ENCODE measurements around the gene CTNNA1.

CTNNA1 gene

GRCh38 chr5:138820695-138821094 lies 67.5 kb downstream of the CTNNA1 start:
- no peak for DNase-seq
- H3K36me3 ChIP-seq: peaks cover 6% of the 10 kb centered on the region

GRCh38 chr5:138824516-138824915 lies 71.3 kb downstream of the CTNNA1 start:
- no peak overlapping the region for H3K4me3 ChIP-seq (ENCODE audit: low read depth, low read length)
- peaks cover 14% of the 10 kb centered on the region for H3K36me3 ChIP-seq
- DNase-seq: peak; percentile 51
- H3K27me3 ChIP-seq: no peaks in the 10 kb centered on the region
- no peak for TF ChIP-seq CTCF (IDR thresholded peaks at IDR 0.05; ENCODE audit: low read depth, low read length)
- H3K9me3 ChIP-seq: no peaks in the 10 kb centered on the region
- H3K4me1 ChIP-seq: peaks cover 13% of the 10 kb centered on the region

More at GRCh38 chr5:138820695-138821094, 67.5 kb downstream of the CTNNA1 start:
- no peak for TF ChIP-seq CTCF (IDR thresholded peaks at IDR 0.05; ENCODE audit: low read depth, low read length)
- Histone ChIP-seq H3K27me3 (no peaks in the 10 kb centered on the region), H3K4me1 (peaks cover 13% of the 10 kb centered on the region), H3K9me3 (no peaks in the 10 kb centered on the region), H3K4me3 (ENCODE audit: low read depth, low read length) (no peak overlapping the region)

GRCh38 chr5:138824924-138825863 lies 72.0 kb downstream of the CTNNA1 start:
- Histone ChIP-seq H3K4me1 (peaks cover 13% of the 10 kb centered on the region), H3K4me3 (ENCODE audit: low read depth, low read length) (no peak overlapping the region), H3K36me3 (peaks cover 14% of the 10 kb centered on the region), H3K9me3 (no peaks in the 10 kb centered on the region), H3K27me3 (no peaks in the 10 kb centered on the region)
- peak; percentile 73 for TF ChIP-seq CTCF (IDR thresholded peaks at IDR 0.05; ENCODE audit: low read depth, low read length)
- DNase-seq: no peak

GRCh38 chr5:138828556-138828955 lies 75.3 kb downstream of the CTNNA1 start:
- no peak overlapping the region for H3K4me3 ChIP-seq (ENCODE audit: low read depth, low read length)
- no peaks in the 10 kb centered on the region for H3K9me3 ChIP-seq
- peaks cover 14% of the 10 kb centered on the region for H3K36me3 ChIP-seq
- H3K4me1 ChIP-seq: peaks cover 13% of the 10 kb centered on the region
- no peaks in the 10 kb centered on the region for H3K27me3 ChIP-seq
- TF ChIP-seq CTCF (IDR thresholded peaks at IDR 0.05; ENCODE audit: low read depth, low read length): no peak
- DNase-seq: no peak

GRCh38 chr5:138829341-138829740 lies 76.1 kb downstream of the CTNNA1 start:
- no peak for DNase-seq
- Histone ChIP-seq H3K4me1 (peaks cover 9% of the 10 kb centered on the region), H3K36me3 (peaks cover 14% of the 10 kb centered on the region), H3K4me3 (ENCODE audit: low read depth, low read length) (no peak overlapping the region), H3K27me3 (no peaks in the 10 kb centered on the region), H3K9me3 (no peaks in the 10 kb centered on the region)
- TF ChIP-seq CTCF (IDR thresholded peaks at IDR 0.05; ENCODE audit: low read depth, low read length): no peak

- Histone ChIP-seq H3K27me3 (no peaks in the 10 kb centered on the region), H3K4me1 (no peaks in the 10 kb centered on the region), H3K36me3 (peaks cover 7% of the 10 kb centered on the region), H3K4me3 (ENCODE audit: low read depth, low read length) (no peak overlapping the region), H3K9me3 (no peaks in the 10 kb centered on the region)
- no peak for TF ChIP-seq CTCF (IDR thresholded peaks at IDR 0.05; ENCODE audit: low read depth, low read length)
- DNase-seq: no peak
Observed at GRCh38 chr5:138831703-138832102, 78.5 kb downstream of the CTNNA1 start.

All from BE2C (cell line).